Smooth muscle cell (in vitro differentiated cells): ENCODE data around the gene PHACTR1. TPM values are rescaled to one million over a fixed set of nuclear protein-coding genes. Genes with fewer than 3 reads are reported as not detected.

ENCODE experiments used
- DNase-seq: peaks from one replicate; lab custom pipeline; 2025; ENCODE audit not compliant: unreplicated experiment; lab: John Stamatoyannopoulos, UW
- H2AFZ ChIP-seq: fragments of 200-600 bp; sonication (generic); 2 replicates; pipeline ENCODE4 v1.6.0; 2016; ENCODE audit warnings: antibody characterized with exemption, low read depth, mild to moderate bottlenecking
- H3F3A ChIP-seq: fragments of 200-600 bp; sonication (generic); 2 replicates; pipeline ENCODE4 v1.6.0; 2017; ENCODE audit warnings: antibody characterized with exemption, low read depth
- H3K27ac ChIP-seq: fragments of 200-600 bp; sonication (generic); 2 replicates; pipeline ENCODE4 v1.5.1; 2016; ENCODE audit warnings: low read depth, mild to moderate bottlenecking
- H3K27me3 ChIP-seq: fragments of 200-600 bp; sonication (generic); 2 replicates; pipeline ENCODE4 v1.6.1; 2016; ENCODE audit warnings: low read depth, mild to moderate bottlenecking
- H3K36me3 ChIP-seq: fragments of 200-600 bp; sonication (generic); 2 replicates; pipeline ENCODE4 v1.5.1; 2016; ENCODE audit warnings: low read depth
- H3K4me1 ChIP-seq: fragments of 200-600 bp; sonication (generic); 2 replicates; pipeline ENCODE4 v1.5.1; 2016; ENCODE audit warnings: low read depth
- H3K4me2 ChIP-seq: fragments of 200-600 bp; sonication (generic); 2 replicates; pipeline ENCODE4 v1.6.0; 2016; ENCODE audit warnings: mild to moderate bottlenecking
- H3K4me3 ChIP-seq: fragments of 200-600 bp; sonication (generic); 2 replicates; pipeline ENCODE4 v1.5.1; 2016; ENCODE audit warnings: mild to moderate bottlenecking
- H3K79me2 ChIP-seq: fragments of 200-600 bp; sonication (generic); 2 replicates; pipeline ENCODE4 v1.6.0; 2016; ENCODE audit warnings: low read depth, mild to moderate bottlenecking
- H3K9ac ChIP-seq: fragments of 200-600 bp; sonication (generic); 2 replicates; pipeline ENCODE4 v1.6.0; 2016; ENCODE audit warnings: low read depth
- H3K9me3 ChIP-seq: fragments of 200-600 bp; sonication (generic); replicated peaks from 2 replicates; pipeline ENCODE4 v1.5.1; 2016; ENCODE audit warnings: low read depth
- H4K20me1 ChIP-seq: fragments of 200-600 bp; sonication (generic); 2 replicates; pipeline ENCODE4 v1.6.0; 2016; ENCODE audit warnings: low read depth
- CTCF ChIP-seq: fragments of 200-600 bp; sonication (generic); IDR thresholded peaks from 2 replicates; pipeline ENCODE4 v1.5.1; 2017; ENCODE audit warnings: borderline replicate concordance, mild to moderate bottlenecking, antibody characterized with exemption; ENCODE audit not compliant: insufficient read depth, poor library complexity, severe bottlenecking
- WGBS: methylation state at CpG from one replicate; pipeline ENCODE4 v1.1.7; 2016; ENCODE audit warnings: low lambda C conversion rate; 5-methylcytosine and 5-hydroxymethylcytosine counted together
- polyA plus RNA-seq: library from polyadenylated mRNA; unstranded; fragments of >200 nt; fragmentation: Nextera tagmentation; extraction: Ambion mirVana; gene quantifications from 2 replicates; pipeline ENCODE4 v1.2.1, GENCODE V29; 2016
- total RNA-seq: library from RNA; depleted of rRNA; stranded (reverse); fragments of >200 nt; gene quantifications from 2 replicates; pipeline ENCODE4 v1.2.3, GENCODE V29; 2014

The PHACTR1 gene
- total RNA-seq (0.09 and 0.94 TPM in 2 replicates), polyA plus RNA-seq (0.67 and 3.0 TPM in 2 replicates)

GRCh38 chr6:12716298-12716916, at the start of gene PHACTR1:
PHACTR1 (plus strand) TSS chr6:12716767.
- Histone ChIP-seq H3K9me3 (no peaks in the 10 kb centered on the region), H4K20me1 (no peaks in the 10 kb centered on the region), H3K27me3 (peaks cover 8% of the 10 kb centered on the region), H3K36me3 (no peaks in the 10 kb centered on the region), H3K4me3 (no peak within 1 kb of the TSS), H3K79me2 (no peaks in the 10 kb centered on the region), H2AFZ (no peak within 1 kb of the TSS), H3K4me2 (no peak within 1 kb of the TSS), H3F3A (no peaks in the 10 kb centered on the region), H3K4me1 (no peaks in the 10 kb centered on the region), H3K27ac (no peak within 1 kb of the TSS), H3K9ac (no peak within 1 kb of the TSS)
- TF ChIP-seq CTCF, result no peak
- WGBS, result 89% methylated on average over 10 of the region's 10 CpGs
- no peak for DNase-seq

- H3K4me1 ChIP-seq, result no peaks in the 10 kb centered on the region
- no peaks in the 10 kb centered on the region for H3F3A ChIP-seq
- H3K9ac ChIP-seq, result no peak overlapping the region
- H4K20me1 ChIP-seq, result no peaks in the 10 kb centered on the region
- no peak overlapping the region for H3K27ac ChIP-seq
- peaks cover 6% of the 10 kb centered on the region for H3K27me3 ChIP-seq
- no peak overlapping the region for H3K4me3 ChIP-seq
- no peak for DNase-seq
- H3K79me2 ChIP-seq, result no peaks in the 10 kb centered on the region
- no peaks in the 10 kb centered on the region for H3K9me3 ChIP-seq
- TF ChIP-seq CTCF, result no peak
- no peaks in the 10 kb centered on the region for H3K36me3 ChIP-seq
- no peak overlapping the region for H3K4me2 ChIP-seq
- 83% methylated on average over 1 of the region's 1 CpG for WGBS
- no peak overlapping the region for H2AFZ ChIP-seq
These were observed 49.7 kb upstream of the PHACTR1 start for GRCh38 chr6:12666886-12667285.

GRCh38 chr6:12675931-12676330, 40.6 kb upstream of the PHACTR1 start:
- no peak for DNase-seq
- Histone ChIP-seq H3F3A (no peaks in the 10 kb centered on the region), H3K4me3 (no peak overlapping the region), H3K27ac (no peak overlapping the region), H3K9ac (no peak overlapping the region), H3K4me1 (no peaks in the 10 kb centered on the region), H3K27me3 (no peaks in the 10 kb centered on the region), H2AFZ (no peak overlapping the region), H3K4me2 (no peak overlapping the region), H3K79me2 (no peaks in the 10 kb centered on the region), H3K9me3 (no peaks in the 10 kb centered on the region), H3K36me3 (no peaks in the 10 kb centered on the region), H4K20me1 (no peaks in the 10 kb centered on the region)
- 95% methylated on average over 5 of the region's 5 CpGs for WGBS
- no peak for TF ChIP-seq CTCF

GRCh38 chr6:12679341-12679740, 37.2 kb upstream of the PHACTR1 start:
- peaks cover 14% of the 10 kb centered on the region for H3K27me3 ChIP-seq
- H3F3A ChIP-seq, result no peaks in the 10 kb centered on the region
- no peak overlapping the region for H3K4me3 ChIP-seq
- 87% methylated on average over 3 of the region's 3 CpGs for WGBS
- H3K27ac ChIP-seq, result no peak overlapping the region
- no peaks in the 10 kb centered on the region for H4K20me1 ChIP-seq
- H2AFZ ChIP-seq, result no peak overlapping the region
- TF ChIP-seq CTCF, result no peak
- H3K4me1 ChIP-seq, result no peaks in the 10 kb centered on the region
- no peaks in the 10 kb centered on the region for H3K79me2 ChIP-seq
- H3K36me3 ChIP-seq, result no peaks in the 10 kb centered on the region
- no peak overlapping the region for H3K9ac ChIP-seq
- no peak for DNase-seq
- no peak overlapping the region for H3K4me2 ChIP-seq
- no peaks in the 10 kb centered on the region for H3K9me3 ChIP-seq
